HEK293 (cell line): ENCODE data around the gene KCNQ1.

Experiments used
- CTCF ChIA-PET: fragments of 350-600 bp; formaldehyde crosslinking; extraction: SDS; loops from one replicate; lab custom pipeline; 2021; ENCODE audit warnings: antibody characterized with exemption; lab: Yijun Ruan, JAX
- POLR2A ChIA-PET: fragments of 300-600 bp; formaldehyde crosslinking; extraction: SDS; loops from one replicate; lab custom pipeline; 2020; ENCODE audit warnings: antibody characterized with exemption, inconsistent platforms; lab: Yijun Ruan, JAX
- H3K27ac ChIP-seq: fragments of 200-500 bp; sonication (Bioruptor generic); 2 replicates; pipeline ENCODE4 v1.5.1; 2014; ENCODE audit warnings: low read depth, low read length, control low read depth, inconsistent platforms; ENCODE audit errors: extremely low read depth
- H3K36me3 ChIP-seq, 2 experiments: fragments of 200-500 bp in 1 of 2; sonication (Bioruptor generic) in 1 of 2; 1 replicate in 1 of 2; 2 replicates in 1 of 2; pipeline ENCODE4 v1.5.1; 2014 to 2017; ENCODE audit warnings: inconsistent platforms in 2 of 2, low read length in 2 of 2; ENCODE audit not compliant: control insufficient read depth in 2 of 2, insufficient read depth in 1 of 2
- H3K4me1 ChIP-seq: fragments of 200-500 bp; sonication (Bioruptor generic); 2 replicates; pipeline ENCODE4 v1.5.1; 2014; ENCODE audit warnings: mild to moderate bottlenecking, low read length, inconsistent platforms; ENCODE audit not compliant: control insufficient read depth, insufficient read depth
- H3K4me3 ChIP-seq: 2 replicates; pipeline ENCODE4 v1.5.1; 2011; ENCODE audit warnings: low read depth, mild to moderate bottlenecking, control low read depth, low read length, moderate library complexity
- H3K9me3 ChIP-seq: fragments of 200-500 bp; sonication (Bioruptor generic); 2 replicates; pipeline ENCODE4 v1.5.1; 2014; ENCODE audit warnings: low read depth, low read length, inconsistent platforms; ENCODE audit not compliant: control insufficient read depth, insufficient read depth
- BCL6B ChIP-seq: fragments of 450-650 bp; formaldehyde crosslinking; IDR thresholded peaks from 2 replicates; pipeline ENCODE4 v1.5.1; 2017; ENCODE audit warnings: missing biosample characterization, missing genetic modification characterization
- GLI2 ChIP-seq: fragments of 450-650 bp; formaldehyde crosslinking; IDR thresholded peaks from 2 replicates; pipeline ENCODE4; 2017; ENCODE audit warnings: missing biosample characterization, missing genetic modification characterization, low read depth, borderline replicate concordance
- GLI4 ChIP-seq: fragments of 450-650 bp; formaldehyde crosslinking; IDR thresholded peaks from 2 replicates; pipeline ENCODE4 v1.5.1; 2016; ENCODE audit warnings: missing biosample characterization, missing genetic modification characterization
- GLIS2 ChIP-seq: fragments of 450-650 bp; formaldehyde crosslinking; IDR thresholded peaks from 2 replicates; pipeline ENCODE4 v1.5.1; 2016; ENCODE audit warnings: missing biosample characterization, missing genetic modification characterization
- KLF1 ChIP-seq: fragments of 450-650 bp; formaldehyde crosslinking; IDR thresholded peaks from 2 replicates; pipeline ENCODE4 v1.5.1; 2016; ENCODE audit warnings: missing biosample characterization, missing genetic modification characterization
- MEIS1 ChIP-seq: sonication (generic); formaldehyde crosslinking; IDR thresholded peaks from 2 replicates; pipeline ENCODE4 v1.8.1; 2022; ENCODE audit warnings: missing genetic modification reagents, mild to moderate bottlenecking, borderline replicate concordance
- PRDM4 ChIP-seq: fragments of 450-650 bp; formaldehyde crosslinking; IDR thresholded peaks from 2 replicates; pipeline ENCODE4 v1.5.1; 2017; ENCODE audit warnings: missing biosample characterization, missing genetic modification characterization
- RBAK ChIP-seq: fragments of 450-650 bp; formaldehyde crosslinking; IDR thresholded peaks from 2 replicates; pipeline ENCODE4 v1.5.1; 2016; ENCODE audit warnings: missing biosample characterization, missing genetic modification characterization
- SALL2 ChIP-seq: fragments of 450-650 bp; formaldehyde crosslinking; IDR thresholded peaks from 2 replicates; pipeline ENCODE4 v1.5.0; 2017; ENCODE audit warnings: missing biosample characterization, mild to moderate bottlenecking, missing genetic modification characterization, borderline replicate concordance
- SETDB1 ChIP-seq: IDR thresholded peaks from one replicate; pipeline ENCODE4 v1.6.1; 2017; ENCODE audit warnings: mild to moderate bottlenecking, low read length, moderate library complexity, mixed read lengths; ENCODE audit not compliant: insufficient read length
- TCF7L2 ChIP-seq: IDR thresholded peaks from 2 replicates; pipeline ENCODE4 v1.6.1; 2011; ENCODE audit warnings: low read depth, mild to moderate bottlenecking, inconsistent platforms, low read length, moderate library complexity, borderline replicate concordance
- ZBTB26 ChIP-seq: fragments of 450-650 bp; formaldehyde crosslinking; optimal IDR thresholded peaks from 2 replicates; pipeline ENCODE3; 2016; ENCODE audit warnings: missing biosample characterization, mild to moderate bottlenecking, missing genetic modification characterization
- ZFHX2 ChIP-seq: fragments of 450-650 bp; formaldehyde crosslinking; conservative IDR thresholded peaks from 2 replicates; pipeline ENCODE4 v1.5.1; 2016; ENCODE audit warnings: missing biosample characterization, missing genetic modification characterization
- ZFP37 ChIP-seq: fragments of 450-650 bp; formaldehyde crosslinking; IDR thresholded peaks from 2 replicates; pipeline ENCODE4 v1.5.1; 2016; ENCODE audit warnings: missing biosample characterization, missing genetic modification characterization
- ZNF121 ChIP-seq: fragments of 450-650 bp; formaldehyde crosslinking; IDR thresholded peaks from 2 replicates; pipeline ENCODE4 v1.5.1; 2016; ENCODE audit warnings: missing biosample characterization, missing genetic modification characterization
- ZNF174 ChIP-seq: fragments of 450-650 bp; formaldehyde crosslinking; IDR thresholded peaks from 2 replicates; pipeline ENCODE4 v1.5.0; 2017; ENCODE audit warnings: missing biosample characterization, mild to moderate bottlenecking, missing genetic modification characterization
- ZNF221 ChIP-seq: fragments of 450-650 bp; formaldehyde crosslinking; IDR thresholded peaks from 2 replicates; pipeline ENCODE4 v1.5.1; 2017; ENCODE audit warnings: missing biosample characterization, missing genetic modification characterization, borderline replicate concordance
- ZNF274 ChIP-seq, 2 experiments: fragments of 200-500 bp in 1 of 2; fragments of 450-650 bp in 1 of 2; sonication (Bioruptor generic) in 1 of 2; formaldehyde crosslinking in 1 of 2; IDR thresholded peaks; 2 replicates each; pipeline versions ENCODE4 v1.5.1 to v1.6.1; 2014 to 2016; ENCODE audit warnings: borderline replicate concordance in 1 of 2, inconsistent platforms in 1 of 2, low read length in 1 of 2, missing biosample characterization in 1 of 2, missing genetic modification characterization in 1 of 2
- ZNF335 ChIP-seq: fragments of 450-650 bp; formaldehyde crosslinking; conservative IDR thresholded peaks from 2 replicates; pipeline ENCODE4 v1.5.1; 2016; ENCODE audit warnings: missing biosample characterization, missing genetic modification characterization
- ZNF391 ChIP-seq: fragments of 450-650 bp; formaldehyde crosslinking; IDR thresholded peaks from 2 replicates; pipeline ENCODE4 v1.5.1; 2016; ENCODE audit warnings: low read depth, missing biosample characterization, missing genetic modification characterization, borderline replicate concordance
- ZNF394 ChIP-seq: fragments of 450-650 bp; formaldehyde crosslinking; IDR thresholded peaks from 2 replicates; pipeline ENCODE4 v1.5.1; 2016; ENCODE audit warnings: missing biosample characterization, missing genetic modification characterization, mild to moderate bottlenecking, moderate library complexity, borderline replicate concordance
- ZNF48 ChIP-seq: fragments of 450-650 bp; formaldehyde crosslinking; IDR thresholded peaks from 2 replicates; pipeline ENCODE4 v1.5.1; 2016; ENCODE audit warnings: missing biosample characterization, missing genetic modification characterization
- ZNF544 ChIP-seq: fragments of 450-650 bp; formaldehyde crosslinking; IDR thresholded peaks from 2 replicates; pipeline ENCODE4 v1.5.0; 2017; ENCODE audit warnings: missing biosample characterization, missing genetic modification characterization
- ZNF623 ChIP-seq: fragments of 450-650 bp; formaldehyde crosslinking; IDR thresholded peaks from 2 replicates; pipeline ENCODE4 v1.5.1; 2016; ENCODE audit warnings: missing biosample characterization, missing genetic modification characterization
- ZNF626 ChIP-seq: fragments of 450-650 bp; sonication (Bioruptor Pico); formaldehyde crosslinking; IDR thresholded peaks from 2 replicates; pipeline ENCODE4 v1.5.1; 2018; ENCODE audit warnings: missing biosample characterization, missing genetic modification characterization, inconsistent platforms
- TF ChIP-seq, protein P1 (sequence below): fragments of 450-650 bp; formaldehyde crosslinking; IDR thresholded peaks from 2 replicates; pipeline ENCODE4 v1.5.1; 2016; ENCODE audit warnings: missing biosample characterization, missing genetic modification characterization
- TF ChIP-seq, protein P2 (sequence below): fragments of 450-650 bp; formaldehyde crosslinking; IDR thresholded peaks from 2 replicates; pipeline ENCODE4 v1.5.1; 2016; ENCODE audit warnings: missing biosample characterization, missing genetic modification characterization

KCNQ1 gene

DNA sequence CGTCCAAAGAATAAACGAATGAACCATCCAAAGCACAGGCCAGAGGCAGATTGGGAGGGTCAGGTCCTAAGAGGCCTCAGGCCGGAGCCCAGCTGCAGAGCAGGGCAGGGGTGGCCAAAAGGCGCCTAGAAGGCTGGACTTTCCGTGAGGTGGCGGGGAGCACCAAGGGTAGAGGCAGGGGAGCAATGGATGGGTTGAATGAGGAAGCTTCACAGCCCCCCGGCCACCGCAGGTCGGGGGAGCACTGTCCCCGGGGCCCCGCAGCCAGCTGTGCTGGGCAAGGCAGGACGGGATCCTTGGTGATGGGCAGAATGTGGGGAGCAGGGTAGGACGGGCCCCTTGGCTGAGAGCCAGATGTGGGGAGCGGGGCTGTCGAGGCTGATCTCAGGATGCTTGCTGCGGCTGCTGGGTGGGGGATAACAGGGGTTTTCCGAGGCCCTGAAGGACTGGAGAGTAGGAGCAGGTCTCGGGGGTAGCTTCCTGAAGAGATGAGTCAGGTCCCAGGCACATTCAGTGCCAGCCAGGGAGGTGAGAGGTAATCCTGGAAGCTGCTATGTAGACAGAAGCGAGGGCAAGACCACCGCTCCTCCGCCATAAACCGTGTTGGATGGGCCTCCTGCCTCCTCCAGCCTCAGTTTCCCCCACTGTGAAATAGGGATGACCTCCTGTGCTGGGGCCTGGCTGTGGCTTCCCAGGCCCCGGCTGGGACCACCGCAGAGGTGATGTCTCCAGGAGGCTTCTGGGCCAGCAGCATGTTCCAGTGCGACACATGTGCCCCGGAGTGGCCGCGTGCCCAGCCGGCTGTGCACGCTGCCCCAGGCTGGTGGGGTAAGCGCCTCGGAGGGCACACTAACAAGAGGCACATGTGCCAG lies 289.6 kb downstream of the KCNQ1 start:
- ChIA-PET CTCF (no interaction called here), POLR2A (no interaction called here)
- H3K27ac ChIP-seq, result no peak overlapping the region
- H3K4me1 ChIP-seq, result no peaks in the 10 kb centered on the region
- no peaks in the 10 kb centered on the region for H3K36me3 ChIP-seq
- no peak for TF ChIP-seq ZFP37 (tag by site-specific recombination)
- no peak for TF ChIP-seq ZBTB26 (tag by site-specific recombination)
- no peak for TF ChIP-seq PRDM4
- TF ChIP-seq SALL2 (tag by site-specific recombination), result no peak
- no peak for TF ChIP-seq ZNF221 (tag by site-specific recombination)
- no peak for TF ChIP-seq GLIS2 (tag by site-specific recombination)
- no peak for TF ChIP-seq ZFHX2 (tag by site-specific recombination)
- TF ChIP-seq GLI2 (tag by site-specific recombination), result no peak
- TF ChIP-seq ZNF335 (tag by site-specific recombination), result no peak
- TF ChIP-seq ZNF626 (tag by site-specific recombination), result no peak
- no peak for TF ChIP-seq ZNF394 (tag by site-specific recombination)
- no peak for TF ChIP-seq ZNF274 (IDR thresholded peaks at IDR 0.05; ENCODE audit: low read length)
- no peak for TF ChIP-seq ZNF274 (tag by site-specific recombination; IDR thresholded peaks at IDR 0.05; ENCODE audit: borderline replicate concordance)
- no peak for TF ChIP-seq TCF7L2
- no peak for TF ChIP-seq ZNF121 (tag by site-specific recombination)
- no peak for TF ChIP-seq ZNF391 (tag by site-specific recombination)
- no peak for TF ChIP-seq ZNF623 (tag by site-specific recombination)
- no peaks in the 10 kb centered on the region for H3K9me3 ChIP-seq
- H3K4me3 ChIP-seq, result no peak overlapping the region

- no peaks in the 10 kb centered on the region for H3K4me1 ChIP-seq
- ChIA-PET CTCF (no interaction called here), POLR2A (no interaction called here)
- H3K9me3 ChIP-seq, result no peaks in the 10 kb centered on the region
- no peak overlapping the region for H3K27ac ChIP-seq
- no peaks in the 10 kb centered on the region for H3K36me3 ChIP-seq
- no peak overlapping the region for H3K4me3 ChIP-seq
- TF ChIP-seq, protein P1, sequence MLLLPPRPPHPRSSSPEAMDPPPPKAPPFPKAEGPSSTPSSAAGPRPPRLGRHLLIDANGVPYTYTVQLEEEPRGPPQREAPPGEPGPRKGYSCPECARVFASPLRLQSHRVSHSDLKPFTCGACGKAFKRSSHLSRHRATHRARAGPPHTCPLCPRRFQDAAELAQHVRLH (tag by site-specific recombination), result no peak
- TF ChIP-seq SETDB1 (no peak), GLI4 (tag by site-specific recombination) (no peak), BCL6B (tag by site-specific recombination) (no peak), ZNF174 (tag by site-specific recombination) (no peak), MEIS1 (CRISPR knock-in tag) (no peak), RBAK (tag by site-specific recombination) (no peak), ZNF48 (tag by site-specific recombination) (no peak), KLF1 (tag by site-specific recombination) (no peak), ZNF544 (no peak)
- TF ChIP-seq, protein P2, sequence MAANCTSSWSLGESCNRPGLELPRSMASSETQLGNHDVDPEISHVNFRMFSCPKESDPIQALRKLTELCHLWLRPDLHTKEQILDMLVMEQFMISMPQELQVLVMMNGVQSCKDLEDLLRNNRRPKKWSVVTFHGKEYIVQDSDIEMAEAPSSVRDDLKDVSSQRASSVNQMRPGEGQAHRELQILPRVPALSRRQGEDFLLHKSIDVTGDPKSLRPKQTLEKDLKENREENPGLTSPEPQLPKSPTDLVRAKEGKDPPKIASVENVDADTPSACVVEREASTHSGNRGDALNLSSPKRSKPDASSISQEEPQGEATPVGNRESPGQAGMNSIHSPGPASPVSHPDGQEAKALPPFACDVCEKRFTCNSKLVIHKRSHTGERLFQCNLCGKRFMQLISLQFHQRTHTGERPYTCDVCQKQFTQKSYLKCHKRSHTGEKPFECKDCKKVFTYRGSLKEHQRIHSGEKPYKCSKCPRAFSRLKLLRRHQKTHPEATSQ (tag by site-specific recombination), result no peak
Observed at GRCh38 chr11:2735053-2735589, 290.3 kb downstream of the KCNQ1 start.
